ENCODE results near the gene GABRG3.

DNA sequence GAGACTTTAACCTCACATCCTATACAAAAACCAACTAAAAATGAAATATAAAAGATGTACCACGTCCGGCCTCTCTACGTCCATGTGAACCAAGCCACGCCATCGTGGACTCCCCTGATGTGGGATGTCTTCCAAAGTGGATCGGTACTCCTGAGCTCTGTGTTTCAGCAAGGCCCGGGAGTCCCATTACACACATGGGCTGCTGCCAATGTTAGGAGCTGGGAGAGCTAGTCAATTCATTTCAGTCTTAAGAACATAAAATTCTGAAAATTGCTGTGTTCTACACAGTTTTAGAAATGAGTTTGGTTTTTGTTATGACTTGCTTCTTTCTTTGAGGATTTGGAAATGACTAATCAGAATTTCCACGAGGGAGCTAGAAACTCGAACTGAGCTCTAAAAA lies 131.0 kb downstream of the GABRG3 start:
- TF ChIP-seq POLR2A (IDR thresholded peaks at IDR 0.05) (no peak), CTCF (IDR thresholded peaks at IDR 0.05) (no peak)

Measured in adrenal gland (tissue), 5 donors.